SK-N-SH (cell line): ENCODE results near the gene NRDE2. TPM values are rescaled to one million over a fixed set of nuclear protein-coding genes. Genes with fewer than 3 reads are reported as not detected.

Experiments used
- CTCF ChIA-PET: fragments of 300-600, 350-600 bp; formaldehyde crosslinking; extraction: SDS; loops from one replicate; lab custom pipeline; 2021; lab: Yijun Ruan, JAX
- POLR2A ChIA-PET: fragments of 350-600 bp; sonication (Branson Sonifier 250); formaldehyde crosslinking; extraction: SDS; loops from one replicate; lab custom pipeline; 2020; ENCODE audit warnings: antibody characterized with exemption, inconsistent platforms; lab: Yijun Ruan, JAX
- DNase-seq: peaks from one replicate; pipeline ENCODE4 v3.0.0; 2012
- H2AFZ ChIP-seq: fragments of 200-600 bp; sonication (generic); 2 replicates; pipeline ENCODE4 v1.8.1; 2016; ENCODE audit warnings: antibody characterized with exemption, mild to moderate bottlenecking, low read depth
- H3F3A ChIP-seq: fragments of 200-600 bp; sonication (generic); replicated peaks from 2 replicates; pipeline ENCODE3; 2016; ENCODE audit warnings: antibody characterized with exemption, mild to moderate bottlenecking; ENCODE audit not compliant: insufficient read depth
- H3K27ac ChIP-seq, 2 experiments: fragments of 200-500 bp in 1 of 2; fragments of 200-600 bp in 1 of 2; sonication (Bioruptor generic) in 1 of 2; sonication (generic), shearing (Covaris generic) in 1 of 2; 2 replicates each; pipeline versions ENCODE4 v1.5.1 to v1.6.1; 2014 to 2016; ENCODE audit warnings: low read depth in 2 of 2, inconsistent platforms in 1 of 2, low read length in 1 of 2, mild to moderate bottlenecking in 1 of 2, mixed read lengths in 1 of 2
- H3K27me3 ChIP-seq: fragments of 200-600 bp; sonication (generic), shearing (Covaris generic); 2 replicates; pipeline ENCODE4 v1.6.1; 2016; ENCODE audit warnings: mixed run types; ENCODE audit not compliant: insufficient read depth
- H3K36me3 ChIP-seq, 2 experiments: fragments of 200-500 bp in 1 of 2; fragments of 200-600 bp in 1 of 2; sonication (Bioruptor generic) in 1 of 2; sonication (generic) in 1 of 2; replicated peaks in 1 of 2; 2 replicates each; pipeline versions ENCODE3 to v1.5.1; 2014 to 2016; ENCODE audit warnings: low read length in 1 of 2, mild to moderate bottlenecking in 1 of 2; ENCODE audit not compliant: insufficient read depth in 2 of 2, control insufficient read depth in 1 of 2
- H3K4me1 ChIP-seq, 2 experiments: fragments of 200-500 bp in 1 of 2; fragments of 200-600 bp in 1 of 2; sonication (Bioruptor generic) in 1 of 2; sonication (generic), shearing (Covaris generic) in 1 of 2; 2 replicates each; pipeline versions ENCODE4 v1.5.1 to v1.6.1; 2014 to 2016; ENCODE audit warnings: low read depth in 1 of 2, low read length in 1 of 2, mixed run types in 1 of 2; ENCODE audit not compliant: insufficient read depth in 2 of 2, control insufficient read depth in 1 of 2
- H3K4me2 ChIP-seq: fragments of 200-600 bp; sonication (generic), shearing (Covaris generic); 2 replicates; pipeline ENCODE4 v1.6.1; 2017; ENCODE audit warnings: mixed run types
- H3K4me3 ChIP-seq, 2 experiments: fragments of 200-500 bp in 1 of 2; fragments of 200-600 bp in 1 of 2; sonication (Bioruptor generic) in 1 of 2; sonication (generic), shearing (Covaris generic) in 1 of 2; 2 replicates each; pipeline versions ENCODE4 v1.5.1 to v1.8.1; 2014 to 2016; ENCODE audit warnings: low read depth in 2 of 2, inconsistent platforms in 1 of 2, low read length in 1 of 2, mild to moderate bottlenecking in 1 of 2, mixed read lengths in 1 of 2, moderate library complexity in 1 of 2
- H3K79me2 ChIP-seq: fragments of 200-600 bp; sonication (generic); 2 replicates; pipeline ENCODE4 v1.8.1; 2017; ENCODE audit warnings: mild to moderate bottlenecking; ENCODE audit not compliant: insufficient read depth
- H3K9ac ChIP-seq: fragments of 200-600 bp; sonication (generic); 2 replicates; pipeline ENCODE4 v1.6.1; 2017; ENCODE audit warnings: mixed run types
- H3K9me2 ChIP-seq: fragments of 200-600 bp; sonication (generic); 2 replicates; pipeline ENCODE4 v1.6.1; 2017; ENCODE audit warnings: mixed run types
- H3K9me3 ChIP-seq: fragments of 200-600 bp; sonication (generic); 2 replicates; pipeline ENCODE4 v1.6.1; 2017; ENCODE audit warnings: mixed run types, mild to moderate bottlenecking, moderate library complexity
- H4K20me1 ChIP-seq: fragments of 200-600 bp; sonication (generic); 2 replicates; pipeline ENCODE4 v1.6.1; 2017; ENCODE audit warnings: mild to moderate bottlenecking, mixed run types; ENCODE audit not compliant: insufficient read depth
- CHD2 ChIP-seq: fragments of 150-350 bp; IDR thresholded peaks from 2 replicates; pipeline ENCODE4 v1.6.1; 2018; ENCODE audit warnings: low read length; ENCODE audit not compliant: partially characterized antibody
- EZH2phosphoT487 ChIP-seq: fragments of 200-600 bp; sonication (generic); IDR thresholded peaks from 2 replicates; pipeline ENCODE4 v1.6.1; 2017; ENCODE audit warnings: low read depth, mixed run types, mild to moderate bottlenecking, antibody characterized with exemption, moderate library complexity, borderline replicate concordance
- FOSL2 ChIP-seq: IDR thresholded peaks from 2 replicates; pipeline ENCODE4 v1.4.0; 2012; ENCODE audit warnings: low read depth, mild to moderate bottlenecking, moderate library complexity, borderline replicate concordance
- FOXM1 ChIP-seq: IDR thresholded peaks from 2 replicates; pipeline ENCODE4 v1.4.0; 2012; ENCODE audit warnings: low read depth, mild to moderate bottlenecking
- JUND ChIP-seq: IDR thresholded peaks from 2 replicates; pipeline ENCODE4 v1.4.0; 2012
- MEF2A ChIP-seq: IDR thresholded peaks from 2 replicates; pipeline ENCODE4 v1.4.0; 2012; ENCODE audit warnings: low read depth, borderline replicate concordance
- NRF1 ChIP-seq: IDR thresholded peaks from 2 replicates; pipeline ENCODE4 v1.6.1; 2012; ENCODE audit warnings: low read depth, mild to moderate bottlenecking, low read length
- PBX3 ChIP-seq: IDR thresholded peaks from 2 replicates; pipeline ENCODE4; 2012
- RAD21 ChIP-seq: IDR thresholded peaks from 2 replicates; pipeline ENCODE4 v1.6.1; 2012; ENCODE audit warnings: mild to moderate bottlenecking, low read length
- REST ChIP-seq: IDR thresholded peaks from 2 replicates; pipeline ENCODE4 v1.6.1; 2012; ENCODE audit warnings: mild to moderate bottlenecking, low read depth, low read length, moderate library complexity
- RFX5 ChIP-seq: IDR thresholded peaks from 2 replicates; pipeline ENCODE4 v1.6.1; 2012; ENCODE audit warnings: mild to moderate bottlenecking, improper control_type of control experiment, low read length
- SIN3A ChIP-seq: IDR thresholded peaks from 2 replicates; pipeline ENCODE4 v1.6.1; 2012; ENCODE audit warnings: low read depth, mild to moderate bottlenecking, low read length, moderate library complexity, borderline replicate concordance
- TAF1 ChIP-seq: IDR thresholded peaks from 2 replicates; pipeline ENCODE4 v1.6.1; 2012; ENCODE audit warnings: low read depth, mild to moderate bottlenecking, low read length, moderate library complexity, borderline replicate concordance
- TCF12 ChIP-seq: IDR thresholded peaks from 2 replicates; pipeline ENCODE4 v1.4.0; 2012
- TEAD4 ChIP-seq: IDR thresholded peaks from 2 replicates; pipeline ENCODE4 v1.4.0; 2012; ENCODE audit warnings: mild to moderate bottlenecking, borderline replicate concordance; ENCODE audit not compliant: insufficient read depth
- USF2 ChIP-seq: fragments of 150-350 bp; IDR thresholded peaks from 2 replicates; pipeline ENCODE4 v1.6.1; 2017; ENCODE audit warnings: antibody characterized with exemption, low read length, low read depth, borderline replicate concordance
- ZBTB33 ChIP-seq: IDR thresholded peaks from 2 replicates; pipeline ENCODE4 v1.4.0; 2012; ENCODE audit warnings: low read depth, borderline replicate concordance
- WGBS: methylation state at CpG from one replicate; pipeline ENCODE4 v1.1.6; 2017; ENCODE audit warnings: low lambda C conversion rate; 5-methylcytosine and 5-hydroxymethylcytosine counted together
- polyA plus RNA-seq, 3 experiments: library from polyadenylated mRNA; depleted of rRNA; stranded (reverse); fragments of >200 nt; gene quantifications; 2 replicates each; pipeline ENCODE4 v1.2.3, GENCODE V29; 2012
- TF ChIP-seq, protein P1 (sequence below): fragments of 150-350 bp; IDR thresholded peaks from 2 replicates; pipeline ENCODE4 v1.6.1; 2016; ENCODE audit warnings: mild to moderate bottlenecking, low read depth, low read length

Gene NRDE2
- polyA plus RNA-seq, 1 of the 3 experiments (the other 2 are of a cell fraction), result 11.3 TPM

- peaks cover 11 to 17% of the 10 kb centered on the region in 2 experiments for H3K36me3 ChIP-seq
- no peaks in the 10 kb centered on the region for H4K20me1 ChIP-seq
- no peak overlapping the region for H2AFZ ChIP-seq
- CTCF ChIA-PET, result interaction anchor here (1.3 kb wide), 1 partner anchor 8 kb away, joined by 3 read pairs; no protein-coding TSS in a partner anchor
- no peak overlapping the region for H3K9ac ChIP-seq
- no peak for DNase-seq
- H3K9me2 ChIP-seq, result no peaks in the 10 kb centered on the region
- no peaks in the 10 kb centered on the region for H3K79me2 ChIP-seq
- H3K27me3 ChIP-seq, result no peaks in the 10 kb centered on the region
- TF ChIP-seq FOSL2, result peak; percentile 54; the same call in 1 of the 2 replicates
- TF ChIP-seq ZBTB33, result no peak
- no peak for TF ChIP-seq TEAD4
- TF ChIP-seq JUND, result peak; percentile 25; the same call in 1 of the 2 replicates
- 0 out of 2 replicates have a peak, but pooled peaks have one; percentile 25 for TF ChIP-seq TCF12
- peak; percentile 44; the same call in 1 of the 2 replicates for TF ChIP-seq PBX3
- TF ChIP-seq NRF1, result no peak
- no peak for TF ChIP-seq SIN3A
- no peak for TF ChIP-seq EZH2phosphoT487
- 47% methylated on average over 8 of the region's 8 CpGs for WGBS
- H3K9me3 ChIP-seq, result no peaks in the 10 kb centered on the region
- POLR2A ChIA-PET, result no interaction called here
- 0 out of 4 replicates have a peak overlapping the region, but pooled peaks of 1 of the 2 experiments have one; percentile 7 for H3K4me3 ChIP-seq
- peaks cover 0 to 11% of the 10 kb centered on the region in 2 experiments; a peak in 1 of 4 replicates for H3K4me1 ChIP-seq
- H3K27ac ChIP-seq, result peak overlapping the region in 1 of 2 experiments; percentile 60; a peak in 2 of 4 replicates
- peak overlapping the region; percentile 60 for H3K4me2 ChIP-seq
- H3F3A ChIP-seq, result peaks cover 9% of the 10 kb centered on the region
These were observed 50.5 kb downstream of the NRDE2 start for GRCh38 chr14:90281261-90281660.

DNA sequence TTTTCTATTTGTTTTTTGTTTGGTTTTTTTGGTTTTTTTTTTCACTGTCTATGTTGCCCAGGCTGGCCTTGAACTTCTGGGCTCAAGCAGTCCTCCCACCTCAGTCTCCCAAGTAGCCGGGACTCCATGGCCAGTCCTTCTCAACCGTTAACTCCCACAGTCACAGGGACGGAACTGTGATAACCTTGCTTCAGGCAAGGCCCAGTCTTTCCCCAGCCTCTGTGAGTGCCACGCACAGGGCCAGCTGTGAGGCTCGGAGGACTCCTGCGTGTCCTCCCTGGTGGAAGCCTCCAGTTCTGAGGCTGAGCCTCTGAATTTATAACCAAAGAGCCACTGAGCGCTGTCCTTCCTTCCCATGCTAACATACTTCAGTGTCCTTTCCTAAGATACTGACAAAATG is 51.6 kb downstream of the NRDE2 start:
- Histone ChIP-seq H3K27ac (no peak overlapping the region), H3K27me3 (no peaks in the 10 kb centered on the region), H3K9me3 (no peaks in the 10 kb centered on the region), H3K36me3 (peaks cover 6 to 15% of the 10 kb centered on the region in 2 experiments), H4K20me1 (no peaks in the 10 kb centered on the region), H3K4me3 (no peak overlapping the region), H3K79me2 (no peaks in the 10 kb centered on the region), H3K9ac (no peak overlapping the region), H3F3A (peaks cover 17% of the 10 kb centered on the region), H3K4me2 (no peak overlapping the region), H3K9me2 (no peaks in the 10 kb centered on the region), H3K4me1 (peaks cover 0 to 19% of the 10 kb centered on the region in 2 experiments; a peak in 1 of 4 replicates), H2AFZ (no peak overlapping the region)
- WGBS, result 95% methylated on average over 7 of the region's 7 CpGs
- DNase-seq, result no peak
- POLR2A ChIA-PET, result no interaction called here
- CTCF ChIA-PET, result no interaction called here
- TF ChIP-seq FOXM1 (no peak), RFX5 (no peak), MEF2A (no peak), RAD21 (no peak), NRF1 (no peak), USF2 (no peak), TAF1 (no peak), CHD2 (no peak), JUND (no peak), TEAD4 (no peak), REST (no peak)
- TF ChIP-seq, protein P1, sequence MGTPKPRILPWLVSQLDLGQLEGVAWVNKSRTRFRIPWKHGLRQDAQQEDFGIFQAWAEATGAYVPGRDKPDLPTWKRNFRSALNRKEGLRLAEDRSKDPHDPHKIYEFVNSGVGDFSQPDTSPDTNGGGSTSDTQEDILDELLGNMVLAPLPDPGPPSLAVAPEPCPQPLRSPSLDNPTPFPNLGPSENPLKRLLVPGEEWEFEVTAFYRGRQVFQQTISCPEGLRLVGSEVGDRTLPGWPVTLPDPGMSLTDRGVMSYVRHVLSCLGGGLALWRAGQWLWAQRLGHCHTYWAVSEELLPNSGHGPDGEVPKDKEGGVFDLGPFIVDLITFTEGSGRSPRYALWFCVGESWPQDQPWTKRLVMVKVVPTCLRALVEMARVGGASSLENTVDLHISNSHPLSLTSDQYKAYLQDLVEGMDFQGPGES, result no peak
